ENCODE data around the gene TMEM132C. TPM values are rescaled to one million over a fixed set of nuclear protein-coding genes. Genes with fewer than 3 reads are reported as not detected.
A peak's percentile ranks its signal among the peaks of the same experiment; 100 is the strongest.

Gene TMEM132C
- total RNA-seq, 1 donor from 2014 or later, result 0.42 TPM

GRCh38 chr12:128607641-128608040 is 340.7 kb downstream of the TMEM132C start:
- DNase-seq (ENCODE audit: low read depth), result peak; percentile 12
- TF ChIP-seq CTCF (IDR thresholded peaks at IDR 0.05; ENCODE audit: insufficient read depth, low read length, poor library complexity, severe bottlenecking), result no peak

GRCh38 chr12:128609861-128610260 is 342.9 kb downstream of the TMEM132C start:
- Histone ChIP-seq H3K27me3 (ENCODE audit: control insufficient read depth, insufficient read depth, low read length) (no peaks in the 10 kb centered on the region), H3K4me3 (ENCODE audit: low read depth, low read length) (no peak overlapping the region), H3K36me3 (ENCODE audit: control insufficient read depth, insufficient read depth, low read length) (no peaks in the 10 kb centered on the region)
- no peak for DNase-seq (ENCODE audit: low read depth)
- TF ChIP-seq CTCF (IDR thresholded peaks at IDR 0.05; ENCODE audit: insufficient read depth, low read length, poor library complexity, severe bottlenecking), result no peak

More at GRCh38 chr12:128607641-128608040, 340.7 kb downstream of the TMEM132C start:
- H3K27me3 ChIP-seq (ENCODE audit: control insufficient read depth, insufficient read depth, low read length), result no peaks in the 10 kb centered on the region
- no peak overlapping the region for H3K4me3 ChIP-seq (ENCODE audit: low read depth, low read length)
- no peaks in the 10 kb centered on the region for H3K36me3 ChIP-seq (ENCODE audit: control insufficient read depth, insufficient read depth, low read length)

GRCh38 chr12:128611736-128612135 is 344.8 kb downstream of the TMEM132C start:
- no peak for DNase-seq (ENCODE audit: low read depth)
- no peaks in the 10 kb centered on the region for H3K36me3 ChIP-seq (ENCODE audit: control insufficient read depth, insufficient read depth, low read length)
- TF ChIP-seq CTCF (IDR thresholded peaks at IDR 0.05; ENCODE audit: insufficient read depth, low read length, poor library complexity, severe bottlenecking), result no peak
- no peak overlapping the region for H3K4me3 ChIP-seq (ENCODE audit: low read depth, low read length)
- H3K27me3 ChIP-seq (ENCODE audit: control insufficient read depth, insufficient read depth, low read length), result no peaks in the 10 kb centered on the region

GRCh38 chr12:128612150-128612850 is 345.3 kb downstream of the TMEM132C start:
- Histone ChIP-seq H3K36me3 (ENCODE audit: control insufficient read depth, insufficient read depth, low read length) (no peaks in the 10 kb centered on the region), H3K4me3 (ENCODE audit: low read depth, low read length) (no peak overlapping the region), H3K27me3 (ENCODE audit: control insufficient read depth, insufficient read depth, low read length) (no peaks in the 10 kb centered on the region)
- no peak for TF ChIP-seq CTCF (IDR thresholded peaks at IDR 0.05; ENCODE audit: insufficient read depth, low read length, poor library complexity, severe bottlenecking)
- DNase-seq (ENCODE audit: low read depth), result no peak

GRCh38 chr12:128613837-128614590 is 347.0 kb downstream of the TMEM132C start:
- no peaks in the 10 kb centered on the region for H3K36me3 ChIP-seq (ENCODE audit: control insufficient read depth, insufficient read depth, low read length)
- no peaks in the 10 kb centered on the region for H3K27me3 ChIP-seq (ENCODE audit: control insufficient read depth, insufficient read depth, low read length)
- no peak for TF ChIP-seq CTCF (IDR thresholded peaks at IDR 0.05; ENCODE audit: insufficient read depth, low read length, poor library complexity, severe bottlenecking)
- H3K4me3 ChIP-seq (ENCODE audit: low read depth, low read length), result no peak overlapping the region
- no peak for DNase-seq (ENCODE audit: low read depth)
